Measurements from ENCODE around the gene SALL3. TPM values are rescaled to one million over a fixed set of nuclear protein-coding genes. Genes with fewer than 3 reads are reported as not detected.
A peak's percentile ranks its signal among the peaks of the same experiment; 100 is the strongest.

SALL3 gene
- total RNA-seq, 4 donors from 2014 or later: 0.21 to 0.40 TPM; not detected in 2

GRCh38 chr18:78994531-78994930 lies 14.9 kb downstream of the SALL3 start:
- Histone ChIP-seq H3K27me3 (peaks cover 7% of the 10 kb centered on the region), H3K9me3 (no peaks in the 10 kb centered on the region), H3K27ac (no peak overlapping the region), H3K36me3 (no peaks in the 10 kb centered on the region), H3K4me3 (no peak overlapping the region), H3K4me1 (no peaks in the 10 kb centered on the region)
- 97% methylated on average over 22 of the region's 38 CpGs for WGBS
- peak; percentile 53 to 75 for DNase-seq (ENCODE audit: low spot score in 2 of 2)
- TF ChIP-seq POLR2AphosphoS5 (IDR thresholded peaks at IDR 0.05) (no peak), EP300 (IDR thresholded peaks at IDR 0.05) (no peak), POLR2A (IDR thresholded peaks at IDR 0.05) (no peak)
- TF ChIP-seq, protein P1, sequence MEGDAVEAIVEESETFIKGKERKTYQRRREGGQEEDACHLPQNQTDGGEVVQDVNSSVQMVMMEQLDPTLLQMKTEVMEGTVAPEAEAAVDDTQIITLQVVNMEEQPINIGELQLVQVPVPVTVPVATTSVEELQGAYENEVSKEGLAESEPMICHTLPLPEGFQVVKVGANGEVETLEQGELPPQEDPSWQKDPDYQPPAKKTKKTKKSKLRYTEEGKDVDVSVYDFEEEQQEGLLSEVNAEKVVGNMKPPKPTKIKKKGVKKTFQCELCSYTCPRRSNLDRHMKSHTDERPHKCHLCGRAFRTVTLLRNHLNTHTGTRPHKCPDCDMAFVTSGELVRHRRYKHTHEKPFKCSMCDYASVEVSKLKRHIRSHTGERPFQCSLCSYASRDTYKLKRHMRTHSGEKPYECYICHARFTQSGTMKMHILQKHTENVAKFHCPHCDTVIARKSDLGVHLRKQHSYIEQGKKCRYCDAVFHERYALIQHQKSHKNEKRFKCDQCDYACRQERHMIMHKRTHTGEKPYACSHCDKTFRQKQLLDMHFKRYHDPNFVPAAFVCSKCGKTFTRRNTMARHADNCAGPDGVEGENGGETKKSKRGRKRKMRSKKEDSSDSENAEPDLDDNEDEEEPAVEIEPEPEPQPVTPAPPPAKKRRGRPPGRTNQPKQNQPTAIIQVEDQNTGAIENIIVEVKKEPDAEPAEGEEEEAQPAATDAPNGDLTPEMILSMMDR (IDR thresholded peaks at IDR 0.05): no peak

GRCh38 chr18:78994977-78995582 lies 15.5 kb downstream of the SALL3 start:
- no peak for TF ChIP-seq EP300 (IDR thresholded peaks at IDR 0.05)
- TF ChIP-seq POLR2A (IDR thresholded peaks at IDR 0.05): no peak
- TF ChIP-seq, protein P1 (IDR thresholded peaks at IDR 0.05): no peak
- TF ChIP-seq POLR2AphosphoS5 (IDR thresholded peaks at IDR 0.05): no peak
- Histone ChIP-seq H3K4me1 (no peaks in the 10 kb centered on the region), H3K27me3 (peaks cover 6% of the 10 kb centered on the region), H3K36me3 (no peaks in the 10 kb centered on the region), H3K27ac (no peak overlapping the region), H3K4me3 (no peak overlapping the region), H3K9me3 (no peaks in the 10 kb centered on the region)
- DNase-seq (ENCODE audit: low spot score in 2 of 2): peak in 1 of 2 donors; percentile 76
- WGBS: 98% methylated on average over 12 of the region's 44 CpGs

DNA sequence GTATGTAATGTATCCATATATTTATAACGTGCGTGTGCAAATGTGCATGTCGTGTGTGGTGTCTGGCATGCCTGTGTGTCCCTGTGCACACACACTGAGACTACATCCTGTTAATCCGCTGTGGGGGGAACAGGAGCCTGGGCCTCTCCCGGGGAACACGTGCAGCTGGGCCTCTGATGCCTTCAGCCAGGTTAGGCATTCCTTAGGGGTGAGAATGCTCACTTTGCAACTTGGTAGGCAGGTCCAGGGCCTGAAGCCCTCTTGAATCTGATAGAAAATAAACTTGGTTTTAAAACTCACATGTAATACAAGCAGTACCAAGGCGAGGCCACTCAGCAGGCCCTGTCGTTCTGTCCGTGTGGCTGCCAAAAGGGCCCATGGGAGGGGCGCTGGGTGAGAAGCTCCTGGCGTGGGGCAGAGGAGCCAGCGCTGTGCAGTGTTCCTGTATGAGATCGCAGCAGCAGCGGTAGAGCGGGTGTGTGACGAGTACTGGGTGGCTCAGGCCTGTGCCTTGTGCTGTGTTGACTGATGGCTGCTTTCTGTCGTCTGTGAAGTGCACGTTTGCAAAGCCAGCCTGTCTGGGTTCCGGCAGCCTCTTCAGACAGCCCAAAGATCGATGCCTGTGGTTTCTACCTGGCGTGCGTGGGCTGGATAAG lies 16.2 kb downstream of the SALL3 start:
- Histone ChIP-seq H3K36me3 (no peaks in the 10 kb centered on the region), H3K4me3 (no peak overlapping the region), H3K27me3 (no peaks in the 10 kb centered on the region), H3K9me3 (no peaks in the 10 kb centered on the region), H3K27ac (no peak overlapping the region), H3K4me1 (no peaks in the 10 kb centered on the region)
- peak in 1 of 2 donors; percentile 74 for DNase-seq (ENCODE audit: low spot score in 2 of 2)
- no peak for TF ChIP-seq POLR2AphosphoS5 (IDR thresholded peaks at IDR 0.05)
- TF ChIP-seq EP300 (IDR thresholded peaks at IDR 0.05): no peak
- WGBS: 63% methylated on average over 18 of the region's 22 CpGs

DNA sequence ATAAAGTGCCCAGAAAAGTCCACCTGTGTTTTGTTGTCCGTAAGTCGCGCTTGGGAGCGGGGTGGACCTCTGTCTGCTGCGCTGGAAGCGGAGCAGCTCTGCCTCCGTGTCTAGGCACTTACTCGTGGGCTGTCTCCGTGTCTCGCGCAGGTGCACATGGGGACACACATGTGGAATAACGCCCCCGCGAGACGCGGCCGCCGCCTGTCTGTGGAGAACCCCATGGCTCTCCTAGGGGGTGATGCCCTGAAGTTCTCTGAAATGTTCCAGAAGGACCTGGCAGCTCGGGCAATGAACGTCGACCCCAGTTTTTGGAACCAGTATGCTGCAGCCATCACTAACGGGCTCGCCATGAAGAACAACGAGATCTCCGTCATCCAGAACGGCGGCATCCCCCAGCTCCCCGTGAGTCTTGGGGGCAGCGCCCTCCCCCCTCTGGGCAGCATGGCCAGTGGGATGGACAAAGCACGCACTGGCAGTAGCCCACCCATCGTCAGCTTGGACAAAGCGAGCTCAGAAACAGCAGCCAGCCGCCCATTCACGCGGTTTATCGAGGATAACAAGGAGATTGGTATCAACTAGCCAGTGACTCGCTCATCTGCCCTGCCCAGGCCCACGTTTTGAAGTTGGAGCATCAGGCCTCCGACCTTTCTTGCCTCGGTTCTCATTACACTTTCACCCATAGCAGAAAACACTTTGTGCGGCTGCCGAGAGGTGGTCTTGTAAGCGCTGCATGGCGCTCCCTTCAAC lies 17.3 kb downstream of the SALL3 start:
- Histone ChIP-seq H3K27me3 (no peaks in the 10 kb centered on the region), H3K4me3 (no peak overlapping the region), H3K27ac (no peak overlapping the region), H3K9me3 (no peaks in the 10 kb centered on the region), H3K36me3 (no peaks in the 10 kb centered on the region), H3K4me1 (no peaks in the 10 kb centered on the region)
- TF ChIP-seq, protein P1 (IDR thresholded peaks at IDR 0.05): no peak
- TF ChIP-seq EP300 (IDR thresholded peaks at IDR 0.05) (no peak), POLR2A (IDR thresholded peaks at IDR 0.05) (no peak), POLR2AphosphoS5 (IDR thresholded peaks at IDR 0.05) (no peak)
- 90% methylated on average over 37 of the region's 44 CpGs for WGBS
- peak in 1 of 2 donors; percentile 74 for DNase-seq (ENCODE audit: low spot score in 2 of 2)

DNA sequence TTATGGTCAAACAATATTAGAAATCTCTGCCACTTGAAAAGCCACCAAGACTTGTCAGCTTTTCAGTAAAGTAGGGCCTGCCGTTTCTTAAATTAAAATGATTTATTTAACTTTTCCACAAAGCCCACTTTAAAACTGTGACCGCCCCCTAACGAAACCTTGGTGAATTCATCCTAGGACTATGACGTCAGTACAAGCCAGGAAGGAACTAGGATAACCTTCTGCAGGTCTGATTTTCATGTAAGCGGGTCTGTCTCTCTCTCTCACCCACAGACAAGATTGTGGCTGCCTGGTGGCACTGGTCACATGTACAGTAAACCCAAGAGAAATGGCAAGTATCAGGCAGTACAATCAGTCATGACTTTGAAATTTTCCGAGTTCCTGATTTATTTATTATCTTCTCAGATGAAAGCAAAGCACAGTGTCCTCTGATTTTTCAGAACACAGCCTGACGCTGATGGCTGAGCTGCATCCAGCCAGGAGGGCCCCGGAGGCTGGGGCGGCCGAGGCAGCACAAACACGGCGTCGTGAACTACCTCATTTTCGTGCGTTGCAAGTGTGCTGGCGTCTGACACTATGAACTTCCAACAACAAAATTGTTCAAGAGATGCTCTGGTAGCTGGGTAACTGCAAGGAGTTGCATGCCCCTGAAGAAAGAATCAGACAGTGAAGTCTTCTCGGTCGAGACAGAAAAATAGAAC lies 18.9 kb downstream of the SALL3 start:
- WGBS: 81% methylated on average over 18 of the region's 18 CpGs
- no peak for DNase-seq (ENCODE audit: low spot score in 2 of 2)

More for the DNA sequence above, 18.9 kb downstream of the SALL3 start:
- H3K27ac ChIP-seq: no peak overlapping the region
- H3K9me3 ChIP-seq: no peaks in the 10 kb centered on the region
- H3K4me3 ChIP-seq: no peak overlapping the region
- no peaks in the 10 kb centered on the region for H3K36me3 ChIP-seq
- TF ChIP-seq EP300 (IDR thresholded peaks at IDR 0.05) (no peak), POLR2A (IDR thresholded peaks at IDR 0.05) (no peak), POLR2AphosphoS5 (IDR thresholded peaks at IDR 0.05) (no peak)
- TF ChIP-seq, protein P1 (IDR thresholded peaks at IDR 0.05): no peak
- no peaks in the 10 kb centered on the region for H3K4me1 ChIP-seq
- H3K27me3 ChIP-seq: no peaks in the 10 kb centered on the region

Measured in suprapubic skin (tissue), 4 donors.